H9 (cell line): ENCODE results near the gene RBL2. TPM values are rescaled to one million over a fixed set of nuclear protein-coding genes. Genes with fewer than 3 reads are reported as not detected.

Source experiments
- DNase-seq: peaks from one replicate; pipeline ENCODE4 v3.0.0-alpha.2; 2017
- H2AFZ ChIP-seq: one replicate; pipeline ENCODE4 v1.6.1; 2013; ENCODE audit warnings: mild to moderate bottlenecking, low read length, control low read depth, moderate library complexity
- H2AK5ac ChIP-seq: 2 replicates; pipeline ENCODE4 v1.6.1; 2013; ENCODE audit warnings: low read length, control low read depth, mixed read lengths; ENCODE audit not compliant: insufficient read length
- H2BK120ac ChIP-seq: one replicate; pipeline ENCODE4 v1.6.1; 2013; ENCODE audit warnings: low read depth, mild to moderate bottlenecking, low read length, control low read depth, inconsistent platforms; ENCODE audit not compliant: poor library complexity, severe bottlenecking
- H2BK12ac ChIP-seq: 2 replicates; pipeline ENCODE4 v1.6.1; 2013; ENCODE audit warnings: low read length, control low read depth, mixed read lengths, low read depth; ENCODE audit not compliant: insufficient read length
- H2BK15ac ChIP-seq: 2 replicates; pipeline ENCODE4 v1.6.1; 2013; ENCODE audit warnings: low read depth, low read length, control low read depth
- H2BK20ac ChIP-seq: one replicate; pipeline ENCODE4 v1.6.1; 2013; ENCODE audit warnings: low read depth, mild to moderate bottlenecking, low read length, control low read depth, inconsistent platforms; ENCODE audit not compliant: poor library complexity, severe bottlenecking
- H2BK5ac ChIP-seq: 2 replicates; pipeline ENCODE4 v1.6.1; 2013; ENCODE audit warnings: low read length, control low read depth, mixed read lengths; ENCODE audit not compliant: insufficient read length
- H3K14ac ChIP-seq: 2 replicates; pipeline ENCODE4 v1.6.1; 2013; ENCODE audit warnings: low read length, control low read depth; ENCODE audit not compliant: insufficient read depth
- H3K18ac ChIP-seq: 2 replicates; pipeline ENCODE4 v1.6.1; 2013; ENCODE audit warnings: low read depth, mild to moderate bottlenecking, mixed read lengths, low read length, control low read depth; ENCODE audit not compliant: insufficient read length
- H3K23ac ChIP-seq: 2 replicates; pipeline ENCODE4 v1.6.1; 2013; ENCODE audit warnings: low read length, control low read depth, mixed read lengths, low read depth; ENCODE audit not compliant: insufficient read length
- H3K23me2 ChIP-seq: 2 replicates; pipeline ENCODE4 v1.6.1; 2013; ENCODE audit warnings: low read depth, mild to moderate bottlenecking, mixed read lengths, low read length, control low read depth; ENCODE audit not compliant: insufficient read length, poor library complexity, severe bottlenecking
- H3K27ac ChIP-seq: 2 replicates; pipeline ENCODE4 v1.5.1; 2013; ENCODE audit warnings: low read length, control low read depth, mixed read lengths, low read depth; ENCODE audit not compliant: insufficient read length
- H3K27me3 ChIP-seq: 2 replicates; pipeline ENCODE4 v1.6.1; 2013; ENCODE audit warnings: low read length, control low read depth, inconsistent platforms; ENCODE audit not compliant: insufficient read depth
- H3K4ac ChIP-seq: 2 replicates; pipeline ENCODE4 v1.6.1; 2013; ENCODE audit warnings: low read depth, mild to moderate bottlenecking, control low read depth, inconsistent platforms, low read length, moderate library complexity
- H3K4me1 ChIP-seq: 2 replicates; pipeline ENCODE4 v1.6.1; 2013; ENCODE audit warnings: low read length, control low read depth, inconsistent platforms; ENCODE audit not compliant: insufficient read depth
- H3K4me2 ChIP-seq: 2 replicates; pipeline ENCODE4 v1.6.1; 2013; ENCODE audit warnings: low read length, control low read depth, mixed read lengths; ENCODE audit not compliant: insufficient read length, insufficient read depth
- H3K56ac ChIP-seq: 2 replicates; pipeline ENCODE4 v1.6.1; 2013; ENCODE audit warnings: low read depth, mild to moderate bottlenecking, mixed read lengths, low read length, control low read depth; ENCODE audit not compliant: insufficient read length
- H3K79me1 ChIP-seq: 2 replicates; pipeline ENCODE4 v1.6.1; 2013; ENCODE audit warnings: low read depth, mild to moderate bottlenecking, moderate library complexity, low read length, control low read depth, inconsistent platforms; ENCODE audit not compliant: insufficient read depth, poor library complexity, severe bottlenecking
- H3K79me2 ChIP-seq: 2 replicates; pipeline ENCODE4 v1.6.1; 2013; ENCODE audit warnings: low read length, control low read depth, inconsistent platforms; ENCODE audit not compliant: insufficient read depth
- H3K9ac ChIP-seq: 2 replicates; pipeline ENCODE4 v1.6.1; 2013; ENCODE audit warnings: low read length, control low read depth, mixed read lengths; ENCODE audit not compliant: insufficient read length; ENCODE audit errors: extremely low read depth
- H3K9me3 ChIP-seq: one replicate; pipeline ENCODE4 v1.6.1; 2013; ENCODE audit warnings: low read depth, low read length, inconsistent platforms; ENCODE audit not compliant: control insufficient read depth
- H3T11ph ChIP-seq: one replicate; pipeline ENCODE4 v1.6.1; 2013; ENCODE audit warnings: mild to moderate bottlenecking, low read length, control low read depth, inconsistent platforms
- H4K20me1 ChIP-seq: one replicate; pipeline ENCODE4 v1.6.1; 2013; ENCODE audit not compliant: control insufficient read depth, insufficient read length, insufficient read depth
- H4K5ac ChIP-seq: 2 replicates; pipeline ENCODE4 v1.6.1; 2013; ENCODE audit warnings: low read depth, mild to moderate bottlenecking, mixed read lengths, low read length, control low read depth; ENCODE audit not compliant: insufficient read length
- H4K8ac ChIP-seq: replicated peaks from 2 replicates; pipeline ENCODE4 v1.6.1; 2013; ENCODE audit warnings: low read length, control low read depth, mixed read lengths, low read depth; ENCODE audit not compliant: insufficient read length
- H4K91ac ChIP-seq: 2 replicates; pipeline ENCODE4 v1.6.1; 2013; ENCODE audit warnings: low read depth, mild to moderate bottlenecking, moderate library complexity, mixed read lengths, low read length, control low read depth; ENCODE audit not compliant: insufficient read length
- H3K27ac Mint-ChIP-seq, 3 experiments: 2 replicates in 2 of 3; 3 replicates in 1 of 3; pipeline ENCODE4 v1.8.0; 2020 to 2021; ENCODE audit warnings: mixed read lengths in 3 of 3, mild to moderate bottlenecking in 1 of 3, moderate library complexity in 1 of 3
- H3K27me3 Mint-ChIP-seq: 2 replicates; pipeline ENCODE4 v1.8.0; 2021; ENCODE audit warnings: low read depth, mild to moderate bottlenecking, moderate library complexity, mixed read lengths
- H3K36me3 Mint-ChIP-seq, 3 experiments: 2 replicates in 2 of 3; 3 replicates in 1 of 3; pipeline ENCODE4 v1.8.0; 2020 to 2021; ENCODE audit warnings: low read depth in 3 of 3, mixed read lengths in 3 of 3; ENCODE audit not compliant: insufficient read depth in 1 of 3
- H3K4me1 Mint-ChIP-seq, 2 experiments: 2 replicates each; pipeline ENCODE4 v1.8.0; 2020; ENCODE audit warnings: mixed read lengths in 2 of 2
- H3K4me3 Mint-ChIP-seq, 2 experiments: 2 replicates in 1 of 2; 3 replicates in 1 of 2; pipeline ENCODE4 v1.8.0; 2020 to 2021; ENCODE audit warnings: mild to moderate bottlenecking in 2 of 2, mixed read lengths in 2 of 2, moderate library complexity in 1 of 2
- H3K9me3 Mint-ChIP-seq, 2 experiments: 2 replicates in 1 of 2; 3 replicates in 1 of 2; pipeline ENCODE4 v1.8.0; 2020; ENCODE audit warnings: mild to moderate bottlenecking in 2 of 2, mixed read lengths in 2 of 2, moderate library complexity in 1 of 2
- WGBS: extraction: QIAGEN DNeasy Blood & Tissue Kit; methylation state at CpG from one replicate; pipeline ENCODE4 v1.1.7; 2013; ENCODE audit warnings: missing lambda C conversion rate, low lambda C conversion rate, mixed read lengths; ENCODE audit not compliant: insufficient read length; ENCODE audit errors: extremely low coverage; 5-methylcytosine and 5-hydroxymethylcytosine counted together
- total RNA-seq: library from RNA; stranded (reverse); gene quantifications from 2 replicates; pipeline ENCODE4 v1.2.1, GENCODE V29; 2021
- TF ChIP-seq, protein P1 (sequence below): fragments of 200-600 bp; sonication (generic); conservative IDR thresholded peaks from 3 replicates; pipeline ENCODE4 v1.8.0; 2021; ENCODE audit warnings: antibody characterized with exemption, mild to moderate bottlenecking

Gene RBL2
- total RNA-seq, 1 experiment from 2014 or later = 17.3 TPM

- Histone ChIP-seq H3K79me1 (no peaks in the 10 kb centered on the region), H3K79me2 (no peaks in the 10 kb centered on the region; the same call in 1 of the 2 replicates), H2BK5ac (no peak overlapping the region), H3K4ac (no peak overlapping the region), H4K5ac (no peak overlapping the region), H3K9ac (no peak overlapping the region), H3K23ac (no peak overlapping the region), H2BK120ac (no peak overlapping the region), H3K4me2 (peak overlapping the region; percentile 71), H4K20me1 (no peaks in the 10 kb centered on the region), H2AFZ (no peak overlapping the region), H3K56ac (no peak overlapping the region), H4K91ac (no peak overlapping the region), H3K27ac (no peak overlapping the region), H3K18ac (no peak overlapping the region), H3K4me1 (peaks cover 7% of the 10 kb centered on the region; the same call in 1 of the 2 replicates), H2BK15ac (no peak overlapping the region), H2AK5ac (no peak overlapping the region), H2BK12ac (no peak overlapping the region), H3K23me2 (peaks cover 5% of the 10 kb centered on the region), H3K27me3 (no peaks in the 10 kb centered on the region), H3K9me3 (no peaks in the 10 kb centered on the region), H3K14ac (no peak overlapping the region), H2BK20ac (no peak overlapping the region), H4K8ac (no peak overlapping the region), H3T11ph (no peak overlapping the region)
- H3K4me3 Mint-ChIP-seq = peak overlapping the region; percentile 86 to 95
- H3K36me3 Mint-ChIP-seq = peaks cover 0 to 5% (median 0%) of the 10 kb centered on the region in 3 experiments; a peak in 2 of 7 replicates
- peak overlapping the region; percentile 38 to 91 (median 90); a peak in 5 of 7 replicates for H3K27ac Mint-ChIP-seq
- H3K9me3 Mint-ChIP-seq = peaks cover 0 to 2% of the 10 kb centered on the region in 2 experiments; a peak in 1 of 5 replicates
- TF ChIP-seq, protein P1, sequence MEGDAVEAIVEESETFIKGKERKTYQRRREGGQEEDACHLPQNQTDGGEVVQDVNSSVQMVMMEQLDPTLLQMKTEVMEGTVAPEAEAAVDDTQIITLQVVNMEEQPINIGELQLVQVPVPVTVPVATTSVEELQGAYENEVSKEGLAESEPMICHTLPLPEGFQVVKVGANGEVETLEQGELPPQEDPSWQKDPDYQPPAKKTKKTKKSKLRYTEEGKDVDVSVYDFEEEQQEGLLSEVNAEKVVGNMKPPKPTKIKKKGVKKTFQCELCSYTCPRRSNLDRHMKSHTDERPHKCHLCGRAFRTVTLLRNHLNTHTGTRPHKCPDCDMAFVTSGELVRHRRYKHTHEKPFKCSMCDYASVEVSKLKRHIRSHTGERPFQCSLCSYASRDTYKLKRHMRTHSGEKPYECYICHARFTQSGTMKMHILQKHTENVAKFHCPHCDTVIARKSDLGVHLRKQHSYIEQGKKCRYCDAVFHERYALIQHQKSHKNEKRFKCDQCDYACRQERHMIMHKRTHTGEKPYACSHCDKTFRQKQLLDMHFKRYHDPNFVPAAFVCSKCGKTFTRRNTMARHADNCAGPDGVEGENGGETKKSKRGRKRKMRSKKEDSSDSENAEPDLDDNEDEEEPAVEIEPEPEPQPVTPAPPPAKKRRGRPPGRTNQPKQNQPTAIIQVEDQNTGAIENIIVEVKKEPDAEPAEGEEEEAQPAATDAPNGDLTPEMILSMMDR = no peak
- DNase-seq = no peak
- no CpG with 5 or more reads among the region's 7 CpGs for WGBS
- H3K4me1 Mint-ChIP-seq = peaks cover 25 to 31% of the 10 kb centered on the region in 2 experiments
- H3K27me3 Mint-ChIP-seq = no peaks in the 10 kb centered on the region
Measured at GRCh38 chr16:53504665-53505064, 70.4 kb downstream of the RBL2 start.
